ENCODE results near the gene SLC25A13.
A peak's percentile ranks its signal among the peaks of the same experiment; 100 is the strongest.

The SLC25A13 gene

GRCh38 chr7:96183163-96183670, 138.7 kb downstream of the SLC25A13 start:
- peak overlapping the region; percentile 97 for H3K27ac Mint-ChIP-seq
- peaks cover 65% of the 10 kb centered on the region for H3K4me1 Mint-ChIP-seq
- no peaks in the 10 kb centered on the region for H3K9me3 Mint-ChIP-seq
- peaks cover 31% of the 10 kb centered on the region for H3K36me3 Mint-ChIP-seq (ENCODE audit: low read depth)
- no peaks in the 10 kb centered on the region for H3K27me3 Mint-ChIP-seq (ENCODE audit: low read depth, poor library complexity)
- peak overlapping the region; percentile 20 for H3K4me3 Mint-ChIP-seq
- DNase-seq: no peak
- TF ChIP-seq CTCF (IDR thresholded peaks at IDR 0.05): no peak

- Mint-ChIP-seq H3K4me1 (peaks cover 61% of the 10 kb centered on the region), H3K9me3 (no peaks in the 10 kb centered on the region), H3K36me3 (ENCODE audit: low read depth) (peaks cover 35% of the 10 kb centered on the region), H3K27ac (peak overlapping the region; percentile 97), H3K27me3 (ENCODE audit: low read depth, poor library complexity) (no peaks in the 10 kb centered on the region), H3K4me3 (peak overlapping the region; percentile 30)
- peak; percentile 23 for DNase-seq
- no peak for TF ChIP-seq CTCF (IDR thresholded peaks at IDR 0.05)
These were observed 139.3 kb downstream of the SLC25A13 start for GRCh38 chr7:96182424-96183158.

GRCh38 chr7:96181174-96181573, 140.7 kb downstream of the SLC25A13 start:
- Mint-ChIP-seq H3K27me3 (ENCODE audit: low read depth, poor library complexity) (no peaks in the 10 kb centered on the region), H3K4me1 (peaks cover 59% of the 10 kb centered on the region), H3K4me3 (no peak overlapping the region), H3K9me3 (no peaks in the 10 kb centered on the region), H3K27ac (peak overlapping the region; percentile 7), H3K36me3 (ENCODE audit: low read depth) (peaks cover 43% of the 10 kb centered on the region)
- no peak for TF ChIP-seq CTCF (IDR thresholded peaks at IDR 0.05)
- no peak for DNase-seq

GRCh38 chr7:96179837-96180236, 142.1 kb downstream of the SLC25A13 start:
- H3K36me3 Mint-ChIP-seq (ENCODE audit: low read depth): peaks cover 48% of the 10 kb centered on the region
- DNase-seq: no peak
- no peaks in the 10 kb centered on the region for H3K9me3 Mint-ChIP-seq
- H3K4me3 Mint-ChIP-seq: no peak overlapping the region
- H3K4me1 Mint-ChIP-seq: peaks cover 62% of the 10 kb centered on the region
- no peaks in the 10 kb centered on the region for H3K27me3 Mint-ChIP-seq (ENCODE audit: low read depth, poor library complexity)
- TF ChIP-seq CTCF (IDR thresholded peaks at IDR 0.05): no peak
- peak overlapping the region; percentile 30 for H3K27ac Mint-ChIP-seq

- no peak for DNase-seq
- TF ChIP-seq CTCF (IDR thresholded peaks at IDR 0.05): no peak
- Mint-ChIP-seq H3K9me3 (no peaks in the 10 kb centered on the region), H3K27ac (peak overlapping the region; percentile 2), H3K4me1 (peaks cover 67% of the 10 kb centered on the region), H3K36me3 (ENCODE audit: low read depth) (peaks cover 48% of the 10 kb centered on the region), H3K27me3 (ENCODE audit: low read depth, poor library complexity) (no peaks in the 10 kb centered on the region), H3K4me3 (peak overlapping the region; percentile 0)
These were observed 142.6 kb downstream of the SLC25A13 start for GRCh38 chr7:96179341-96179740.

- H3K27me3 Mint-ChIP-seq (ENCODE audit: low read depth, poor library complexity): no peaks in the 10 kb centered on the region
- no peaks in the 10 kb centered on the region for H3K9me3 Mint-ChIP-seq
- H3K4me1 Mint-ChIP-seq: peaks cover 64% of the 10 kb centered on the region
- no peak overlapping the region for H3K4me3 Mint-ChIP-seq
- DNase-seq: no peak
- peak overlapping the region; percentile 7 for H3K27ac Mint-ChIP-seq
- peaks cover 45% of the 10 kb centered on the region for H3K36me3 Mint-ChIP-seq (ENCODE audit: low read depth)
- no peak for TF ChIP-seq CTCF (IDR thresholded peaks at IDR 0.05)
These were observed 143.3 kb downstream of the SLC25A13 start for GRCh38 chr7:96178581-96178980.

Measured in nephron progenitor cell (in vitro differentiated cells).